Body of pancreas (tissue), 4 donors: ENCODE data around the gene TRIM37.

Experiments
- POLR2A ChIP-seq, 3 donors: fragments of 450-650 bp; IDR thresholded peaks; one replicate each; pipeline ENCODE4 v1.6.1; 2016; ENCODE audit warnings: antibody characterized with exemption in 3 of 3, mild to moderate bottlenecking in 2 of 3
- TF ChIP-seq, protein P1 (sequence below), 7 experiments: fragments of 450-650 bp in 4 of 7; fragments of 200-600 bp in 3 of 7; sonication (generic) in 3 of 7; IDR thresholded peaks; one replicate each; pipeline ENCODE4 v1.5.1; 2016 to 2019; ENCODE audit warnings: antibody characterized with exemption in 7 of 7

DNA sequence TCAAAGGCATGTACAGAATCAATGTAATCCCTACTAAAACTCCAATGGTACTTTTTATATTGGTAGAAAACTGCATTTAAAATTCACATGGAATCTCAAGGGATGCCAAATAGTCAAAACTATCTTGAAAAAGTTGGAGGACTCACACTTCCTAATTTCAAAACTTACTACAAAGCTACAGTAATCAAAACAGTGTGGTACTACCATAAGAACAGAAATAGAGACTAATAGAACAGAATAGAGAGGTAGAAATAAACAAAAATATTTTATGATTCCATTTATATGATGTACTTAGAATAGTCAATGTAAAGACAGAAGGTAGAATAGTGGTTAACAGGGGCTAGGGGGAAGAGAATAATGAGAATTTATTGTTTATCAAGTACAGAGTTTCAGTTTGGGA lies 8.8 kb downstream of the TRIM37 start:
- TF ChIP-seq, protein P1, sequence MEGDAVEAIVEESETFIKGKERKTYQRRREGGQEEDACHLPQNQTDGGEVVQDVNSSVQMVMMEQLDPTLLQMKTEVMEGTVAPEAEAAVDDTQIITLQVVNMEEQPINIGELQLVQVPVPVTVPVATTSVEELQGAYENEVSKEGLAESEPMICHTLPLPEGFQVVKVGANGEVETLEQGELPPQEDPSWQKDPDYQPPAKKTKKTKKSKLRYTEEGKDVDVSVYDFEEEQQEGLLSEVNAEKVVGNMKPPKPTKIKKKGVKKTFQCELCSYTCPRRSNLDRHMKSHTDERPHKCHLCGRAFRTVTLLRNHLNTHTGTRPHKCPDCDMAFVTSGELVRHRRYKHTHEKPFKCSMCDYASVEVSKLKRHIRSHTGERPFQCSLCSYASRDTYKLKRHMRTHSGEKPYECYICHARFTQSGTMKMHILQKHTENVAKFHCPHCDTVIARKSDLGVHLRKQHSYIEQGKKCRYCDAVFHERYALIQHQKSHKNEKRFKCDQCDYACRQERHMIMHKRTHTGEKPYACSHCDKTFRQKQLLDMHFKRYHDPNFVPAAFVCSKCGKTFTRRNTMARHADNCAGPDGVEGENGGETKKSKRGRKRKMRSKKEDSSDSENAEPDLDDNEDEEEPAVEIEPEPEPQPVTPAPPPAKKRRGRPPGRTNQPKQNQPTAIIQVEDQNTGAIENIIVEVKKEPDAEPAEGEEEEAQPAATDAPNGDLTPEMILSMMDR (IDR thresholded peaks at IDR 0.05), result no peak
- TF ChIP-seq POLR2A (IDR thresholded peaks at IDR 0.05), result no peak
